ENCODE data around the gene RHOH. TPM values are rescaled to one million over a fixed set of nuclear protein-coding genes. Genes with fewer than 3 reads are reported as not detected.
A peak's percentile ranks its signal among the peaks of the same experiment; 100 is the strongest.
"Not testable (repeated sequence)": the region's sequence is repeated elsewhere in the genome, so short reads cannot be mapped to it uniquely, and the experiment has no call there.

The RHOH gene
- polyA plus RNA-seq, 1 donor (not counting 4 experiments of a cell fraction or from before 2014, with no cell fraction given), result 0.04 TPM

DNA sequence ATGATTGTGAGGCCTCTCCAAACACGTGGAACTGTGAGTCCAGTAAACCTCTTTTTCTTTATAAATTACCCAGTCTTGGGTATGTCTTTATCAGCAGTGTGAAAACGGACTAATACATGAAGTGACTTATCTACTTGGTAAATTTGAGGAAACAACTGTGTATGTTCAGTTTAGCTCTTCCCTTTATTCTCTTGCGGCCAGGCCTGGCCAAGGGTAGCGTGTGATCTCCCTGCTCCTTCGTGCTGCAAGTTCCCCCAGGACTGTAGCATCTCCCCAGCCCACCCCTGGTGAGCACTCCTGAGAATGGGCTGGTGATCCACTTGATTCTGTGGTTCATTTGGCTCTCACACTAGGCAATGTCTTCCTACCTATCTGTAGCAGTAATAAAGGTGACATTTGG lies 85.1 kb downstream of the RHOH start:
- TF ChIP-seq, protein P1, sequence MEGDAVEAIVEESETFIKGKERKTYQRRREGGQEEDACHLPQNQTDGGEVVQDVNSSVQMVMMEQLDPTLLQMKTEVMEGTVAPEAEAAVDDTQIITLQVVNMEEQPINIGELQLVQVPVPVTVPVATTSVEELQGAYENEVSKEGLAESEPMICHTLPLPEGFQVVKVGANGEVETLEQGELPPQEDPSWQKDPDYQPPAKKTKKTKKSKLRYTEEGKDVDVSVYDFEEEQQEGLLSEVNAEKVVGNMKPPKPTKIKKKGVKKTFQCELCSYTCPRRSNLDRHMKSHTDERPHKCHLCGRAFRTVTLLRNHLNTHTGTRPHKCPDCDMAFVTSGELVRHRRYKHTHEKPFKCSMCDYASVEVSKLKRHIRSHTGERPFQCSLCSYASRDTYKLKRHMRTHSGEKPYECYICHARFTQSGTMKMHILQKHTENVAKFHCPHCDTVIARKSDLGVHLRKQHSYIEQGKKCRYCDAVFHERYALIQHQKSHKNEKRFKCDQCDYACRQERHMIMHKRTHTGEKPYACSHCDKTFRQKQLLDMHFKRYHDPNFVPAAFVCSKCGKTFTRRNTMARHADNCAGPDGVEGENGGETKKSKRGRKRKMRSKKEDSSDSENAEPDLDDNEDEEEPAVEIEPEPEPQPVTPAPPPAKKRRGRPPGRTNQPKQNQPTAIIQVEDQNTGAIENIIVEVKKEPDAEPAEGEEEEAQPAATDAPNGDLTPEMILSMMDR (optimal IDR thresholded peaks at IDR 0.05 in 1 of 3, IDR thresholded peaks at IDR 0.05 in 1 of 3, conservative IDR thresholded peaks at IDR 0.05 in 1 of 3; ENCODE audit: extremely low read depth in 1 of 3, insufficient read depth in 2 of 3, low read length in 3 of 3), result no peak
- TF ChIP-seq EZH2 (IDR thresholded peaks at IDR 0.05; ENCODE audit: low read length), result no peak
- no peaks in the 10 kb centered on the region for H3K36me3 ChIP-seq (ENCODE audit: control insufficient read depth in 2 of 2, extremely low read depth in 1 of 2, insufficient read depth in 2 of 2, low read length in 2 of 2)
- H3K4me1 ChIP-seq (ENCODE audit: control insufficient read depth, extremely low read depth, insufficient read depth, low read length), result peaks cover 10% of the 10 kb centered on the region
- H3K9me3 ChIP-seq (ENCODE audit: control insufficient read depth, low read depth, low read length), result no peaks in the 10 kb centered on the region
- FAIRE-seq (no peak), DNase-seq (ENCODE audit: low read depth, low spot score) (no peak)
- H2AFZ ChIP-seq (ENCODE audit: control insufficient read depth, low read length), result no peak overlapping the region
- H3K4me2 ChIP-seq (ENCODE audit: control insufficient read depth, extremely low read depth, insufficient read depth, low read depth, low read length), result no peak overlapping the region
- dilution Hi-C loops (cut with MboI; ENCODE audit: extremely low pct_ligation_motif_present, low sequenced_read_pairs), result no loop called here
- no peaks in the 10 kb centered on the region for H3K79me2 ChIP-seq (ENCODE audit: control insufficient read depth, insufficient read depth, low read length)
- H3K4me3 ChIP-seq (ENCODE audit: control insufficient read depth in 2 of 3, extremely low read depth in 1 of 3, insufficient read depth in 2 of 3, low read depth in 1 of 3, low read length in 3 of 3), result no peak overlapping the region
- no peak overlapping the region for H3K27ac ChIP-seq (ENCODE audit: control insufficient read depth, insufficient read depth, low read length)
- no peaks in the 10 kb centered on the region for H4K20me1 ChIP-seq (ENCODE audit: control insufficient read depth, extremely low read depth, insufficient read depth, low read length)
- H3K9me1 ChIP-seq (ENCODE audit: control insufficient read depth, extremely low read depth, insufficient read depth, low read length), result peaks cover 2% of the 10 kb centered on the region
- H3K27me3 ChIP-seq (ENCODE audit: control insufficient read depth, extremely low read depth, insufficient read depth, low read length), result no peaks in the 10 kb centered on the region
- no peak overlapping the region for H3K9ac ChIP-seq (ENCODE audit: control insufficient read depth, extremely low read depth, insufficient read depth, low read length)

DNA sequence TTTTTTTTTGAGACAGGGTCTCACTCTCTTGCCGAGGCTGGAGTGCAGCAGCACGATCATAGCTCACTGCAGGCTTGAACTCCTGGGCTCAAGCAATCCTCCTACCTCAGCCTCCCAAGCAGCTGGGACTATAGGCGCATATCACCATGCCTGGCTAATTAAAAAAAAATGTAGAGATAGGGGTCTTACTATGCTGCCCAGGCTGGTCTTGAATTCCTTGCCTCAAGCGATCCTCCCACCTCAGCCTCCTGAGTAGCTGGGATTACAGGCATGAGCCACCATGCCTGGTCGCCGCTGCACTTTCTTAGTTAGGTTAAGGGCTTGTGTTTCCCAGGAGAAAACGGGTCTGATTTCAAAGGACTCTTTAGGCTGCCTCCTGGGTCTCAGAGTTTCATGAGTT lies 86.0 kb downstream of the RHOH start:
- H3K9ac ChIP-seq (ENCODE audit: control insufficient read depth, extremely low read depth, insufficient read depth, low read length); H3K9me1 ChIP-seq (ENCODE audit: control insufficient read depth, extremely low read depth, insufficient read depth, low read length); H3K4me3 ChIP-seq (ENCODE audit: control insufficient read depth in 2 of 3, extremely low read depth in 1 of 3, insufficient read depth in 2 of 3, low read depth in 1 of 3, low read length in 3 of 3); H3K36me3 ChIP-seq (ENCODE audit: control insufficient read depth in 2 of 2, extremely low read depth in 1 of 2, insufficient read depth in 2 of 2, low read length in 2 of 2); H3K27ac ChIP-seq (ENCODE audit: control insufficient read depth, insufficient read depth, low read length); H3K27me3 ChIP-seq (ENCODE audit: control insufficient read depth, extremely low read depth, insufficient read depth, low read length); H3K4me2 ChIP-seq (ENCODE audit: control insufficient read depth, extremely low read depth, insufficient read depth, low read depth, low read length); DNase-seq (ENCODE audit: low read depth, low spot score); FAIRE-seq; dilution Hi-C loops (cut with MboI; ENCODE audit: extremely low pct_ligation_motif_present, low sequenced_read_pairs); H3K9me3 ChIP-seq (ENCODE audit: control insufficient read depth, low read depth, low read length); H4K20me1 ChIP-seq (ENCODE audit: control insufficient read depth, extremely low read depth, insufficient read depth, low read length); H3K79me2 ChIP-seq (ENCODE audit: control insufficient read depth, insufficient read depth, low read length): not testable (repeated sequence)
- Histone ChIP-seq H2AFZ (ENCODE audit: control insufficient read depth, low read length) (peak overlapping the region; percentile 8), H3K4me1 (ENCODE audit: control insufficient read depth, extremely low read depth, insufficient read depth, low read length) (peaks cover 14% of the 10 kb centered on the region)

DNA sequence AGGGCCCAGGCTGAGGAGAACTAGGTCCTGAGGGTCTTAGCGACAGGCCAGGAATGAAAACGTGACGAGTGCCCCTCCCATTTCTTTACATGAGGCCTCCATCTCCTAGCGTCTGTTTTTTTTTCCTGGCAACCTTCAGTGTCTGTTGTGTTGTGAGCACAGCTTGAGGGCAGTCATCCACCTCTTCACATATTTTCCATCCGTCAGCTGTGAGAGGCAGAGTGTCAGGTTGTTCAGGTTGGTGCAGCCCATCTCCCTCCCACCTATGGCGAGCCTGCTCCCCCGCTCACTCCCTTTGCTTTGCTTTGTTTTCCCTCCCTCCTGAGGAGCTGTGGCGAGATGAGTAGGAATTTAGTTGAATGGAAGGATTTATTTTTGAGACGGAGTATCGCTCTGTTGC lies 86.6 kb downstream of the RHOH start:
- Histone ChIP-seq H3K36me3 (ENCODE audit: control insufficient read depth in 2 of 2, extremely low read depth in 1 of 2, insufficient read depth in 2 of 2, low read length in 2 of 2) (no peaks in the 10 kb centered on the region), H3K4me3 (ENCODE audit: control insufficient read depth in 2 of 3, extremely low read depth in 1 of 3, insufficient read depth in 2 of 3, low read depth in 1 of 3, low read length in 3 of 3) (no peak overlapping the region), H3K9me1 (ENCODE audit: control insufficient read depth, extremely low read depth, insufficient read depth, low read length) (peaks cover 2% of the 10 kb centered on the region), H4K20me1 (ENCODE audit: control insufficient read depth, extremely low read depth, insufficient read depth, low read length) (no peaks in the 10 kb centered on the region), H3K4me2 (ENCODE audit: control insufficient read depth, extremely low read depth, insufficient read depth, low read depth, low read length) (no peak overlapping the region), H3K4me1 (ENCODE audit: control insufficient read depth, extremely low read depth, insufficient read depth, low read length) (peaks cover 14% of the 10 kb centered on the region), H3K9ac (ENCODE audit: control insufficient read depth, extremely low read depth, insufficient read depth, low read length) (no peak overlapping the region), H3K9me3 (ENCODE audit: control insufficient read depth, low read depth, low read length) (no peaks in the 10 kb centered on the region), H2AFZ (ENCODE audit: control insufficient read depth, low read length) (peak overlapping the region; percentile 8), H3K79me2 (ENCODE audit: control insufficient read depth, insufficient read depth, low read length) (no peaks in the 10 kb centered on the region), H3K27me3 (ENCODE audit: control insufficient read depth, extremely low read depth, insufficient read depth, low read length) (no peaks in the 10 kb centered on the region), H3K27ac (ENCODE audit: control insufficient read depth, insufficient read depth, low read length) (no peak overlapping the region)
- TF ChIP-seq, protein P1 (optimal IDR thresholded peaks at IDR 0.05 in 1 of 3, IDR thresholded peaks at IDR 0.05 in 1 of 3, conservative IDR thresholded peaks at IDR 0.05 in 1 of 3; ENCODE audit: extremely low read depth in 1 of 3, insufficient read depth in 2 of 3, low read length in 3 of 3), result no peak
- TF ChIP-seq EZH2 (IDR thresholded peaks at IDR 0.05; ENCODE audit: low read length), result no peak
- no peak for DNase-seq (ENCODE audit: low read depth, low spot score)
- no peak for FAIRE-seq
- dilution Hi-C loops (cut with MboI; ENCODE audit: extremely low pct_ligation_motif_present, low sequenced_read_pairs), result no loop called here

All from keratinocyte (primary cell).